PC-9 (cell line): ENCODE results near the gene HOMEZ.

Experiments used
- EZH2 ChIP-seq: fragments of 200-600 bp; sonication (generic); IDR thresholded peaks from 2 replicates; pipeline ENCODE4 v1.8.0; 2017; ENCODE audit warnings: antibody characterized with exemption, low read depth
- TF ChIP-seq, protein P1 (sequence below): fragments of 200-600 bp; sonication (generic); conservative IDR thresholded peaks from 2 replicates; pipeline ENCODE4 v1.6.1; 2017; ENCODE audit warnings: mixed run types, antibody characterized with exemption, mild to moderate bottlenecking, moderate library complexity

DNA sequence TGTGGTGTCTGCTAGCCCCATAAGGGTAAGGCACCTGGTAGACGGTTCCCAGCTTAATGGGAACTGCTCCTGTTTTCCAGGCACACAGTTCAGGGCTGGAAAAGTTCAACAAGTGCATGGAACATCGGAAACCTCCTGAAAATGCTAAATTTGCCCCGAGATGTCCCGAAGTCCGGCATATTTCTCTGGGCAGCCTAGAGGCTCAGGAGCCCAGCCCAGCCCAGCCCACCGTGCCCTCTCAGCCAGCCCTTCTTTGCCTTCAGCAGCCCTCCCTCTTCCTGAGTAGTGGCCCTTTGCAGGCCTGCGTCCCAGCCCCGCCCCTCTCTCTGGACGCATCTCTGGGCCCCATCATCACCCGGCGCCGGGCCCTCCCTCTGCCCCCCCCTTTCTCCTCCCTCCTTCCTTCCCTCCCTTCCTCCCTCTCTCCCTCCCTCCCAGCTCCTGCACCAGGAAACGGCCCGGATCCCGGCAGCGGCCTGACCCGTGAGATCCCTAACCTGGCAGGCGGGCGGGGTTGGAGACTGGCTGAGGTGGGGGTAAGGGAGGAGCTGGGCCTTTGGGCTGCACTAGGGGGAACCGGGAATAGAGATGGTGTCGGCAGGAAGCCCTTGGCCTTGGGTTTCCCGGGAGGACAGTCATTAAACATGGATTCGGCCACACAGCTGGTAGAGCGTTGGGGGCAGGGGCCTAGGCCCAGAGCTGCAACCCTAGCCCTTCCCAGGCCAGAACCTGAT lies 20.6 kb upstream of the HOMEZ start, which contains the start of gene BCL2L2:
- TF ChIP-seq, protein P1, sequence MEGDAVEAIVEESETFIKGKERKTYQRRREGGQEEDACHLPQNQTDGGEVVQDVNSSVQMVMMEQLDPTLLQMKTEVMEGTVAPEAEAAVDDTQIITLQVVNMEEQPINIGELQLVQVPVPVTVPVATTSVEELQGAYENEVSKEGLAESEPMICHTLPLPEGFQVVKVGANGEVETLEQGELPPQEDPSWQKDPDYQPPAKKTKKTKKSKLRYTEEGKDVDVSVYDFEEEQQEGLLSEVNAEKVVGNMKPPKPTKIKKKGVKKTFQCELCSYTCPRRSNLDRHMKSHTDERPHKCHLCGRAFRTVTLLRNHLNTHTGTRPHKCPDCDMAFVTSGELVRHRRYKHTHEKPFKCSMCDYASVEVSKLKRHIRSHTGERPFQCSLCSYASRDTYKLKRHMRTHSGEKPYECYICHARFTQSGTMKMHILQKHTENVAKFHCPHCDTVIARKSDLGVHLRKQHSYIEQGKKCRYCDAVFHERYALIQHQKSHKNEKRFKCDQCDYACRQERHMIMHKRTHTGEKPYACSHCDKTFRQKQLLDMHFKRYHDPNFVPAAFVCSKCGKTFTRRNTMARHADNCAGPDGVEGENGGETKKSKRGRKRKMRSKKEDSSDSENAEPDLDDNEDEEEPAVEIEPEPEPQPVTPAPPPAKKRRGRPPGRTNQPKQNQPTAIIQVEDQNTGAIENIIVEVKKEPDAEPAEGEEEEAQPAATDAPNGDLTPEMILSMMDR = no peak
- TF ChIP-seq EZH2 = no peak
